Measurements from ENCODE around the gene SCT.

DNA sequence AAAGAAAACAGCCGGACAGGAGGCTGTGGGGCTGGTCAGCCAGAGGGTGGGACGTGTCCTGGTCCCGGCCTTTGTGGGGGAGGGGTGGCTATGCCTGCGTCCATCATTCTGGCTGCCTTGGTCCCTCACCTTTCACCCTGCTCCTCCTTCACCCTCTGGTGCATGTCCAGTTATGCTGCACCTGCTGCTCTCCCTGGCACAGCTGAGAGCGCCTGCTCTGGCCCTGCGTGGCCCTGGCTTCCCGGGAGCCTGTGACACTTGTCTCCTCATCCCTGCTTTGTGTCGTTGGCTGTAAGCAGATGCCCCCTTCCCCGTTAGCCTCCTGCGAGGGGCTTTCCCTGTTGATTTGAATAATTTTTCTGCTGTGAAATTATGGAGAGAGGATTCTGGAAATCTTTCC, 34.1 kb downstream of the SCT start:
- TF ChIP-seq POLR2A (IDR thresholded peaks at IDR 0.05) = no peak
- TF ChIP-seq, protein P1, sequence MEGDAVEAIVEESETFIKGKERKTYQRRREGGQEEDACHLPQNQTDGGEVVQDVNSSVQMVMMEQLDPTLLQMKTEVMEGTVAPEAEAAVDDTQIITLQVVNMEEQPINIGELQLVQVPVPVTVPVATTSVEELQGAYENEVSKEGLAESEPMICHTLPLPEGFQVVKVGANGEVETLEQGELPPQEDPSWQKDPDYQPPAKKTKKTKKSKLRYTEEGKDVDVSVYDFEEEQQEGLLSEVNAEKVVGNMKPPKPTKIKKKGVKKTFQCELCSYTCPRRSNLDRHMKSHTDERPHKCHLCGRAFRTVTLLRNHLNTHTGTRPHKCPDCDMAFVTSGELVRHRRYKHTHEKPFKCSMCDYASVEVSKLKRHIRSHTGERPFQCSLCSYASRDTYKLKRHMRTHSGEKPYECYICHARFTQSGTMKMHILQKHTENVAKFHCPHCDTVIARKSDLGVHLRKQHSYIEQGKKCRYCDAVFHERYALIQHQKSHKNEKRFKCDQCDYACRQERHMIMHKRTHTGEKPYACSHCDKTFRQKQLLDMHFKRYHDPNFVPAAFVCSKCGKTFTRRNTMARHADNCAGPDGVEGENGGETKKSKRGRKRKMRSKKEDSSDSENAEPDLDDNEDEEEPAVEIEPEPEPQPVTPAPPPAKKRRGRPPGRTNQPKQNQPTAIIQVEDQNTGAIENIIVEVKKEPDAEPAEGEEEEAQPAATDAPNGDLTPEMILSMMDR (IDR thresholded peaks at IDR 0.05) = no peak

Data from body of pancreas (tissue), 4 donors.